CD4-positive, alpha-beta T cell treated with Interleukin-21 for 1 hour (primary cell): ENCODE measurements around the gene IQCF2.
"Not testable (repeated sequence)": the region's sequence is repeated elsewhere in the genome, so short reads cannot be mapped to it uniquely, and the experiment has no call there.

Source experiments
- DNase-seq: peaks from one replicate; pipeline ENCODE4 v3.0.0-alpha.2; 2020

Gene IQCF2

DNA sequence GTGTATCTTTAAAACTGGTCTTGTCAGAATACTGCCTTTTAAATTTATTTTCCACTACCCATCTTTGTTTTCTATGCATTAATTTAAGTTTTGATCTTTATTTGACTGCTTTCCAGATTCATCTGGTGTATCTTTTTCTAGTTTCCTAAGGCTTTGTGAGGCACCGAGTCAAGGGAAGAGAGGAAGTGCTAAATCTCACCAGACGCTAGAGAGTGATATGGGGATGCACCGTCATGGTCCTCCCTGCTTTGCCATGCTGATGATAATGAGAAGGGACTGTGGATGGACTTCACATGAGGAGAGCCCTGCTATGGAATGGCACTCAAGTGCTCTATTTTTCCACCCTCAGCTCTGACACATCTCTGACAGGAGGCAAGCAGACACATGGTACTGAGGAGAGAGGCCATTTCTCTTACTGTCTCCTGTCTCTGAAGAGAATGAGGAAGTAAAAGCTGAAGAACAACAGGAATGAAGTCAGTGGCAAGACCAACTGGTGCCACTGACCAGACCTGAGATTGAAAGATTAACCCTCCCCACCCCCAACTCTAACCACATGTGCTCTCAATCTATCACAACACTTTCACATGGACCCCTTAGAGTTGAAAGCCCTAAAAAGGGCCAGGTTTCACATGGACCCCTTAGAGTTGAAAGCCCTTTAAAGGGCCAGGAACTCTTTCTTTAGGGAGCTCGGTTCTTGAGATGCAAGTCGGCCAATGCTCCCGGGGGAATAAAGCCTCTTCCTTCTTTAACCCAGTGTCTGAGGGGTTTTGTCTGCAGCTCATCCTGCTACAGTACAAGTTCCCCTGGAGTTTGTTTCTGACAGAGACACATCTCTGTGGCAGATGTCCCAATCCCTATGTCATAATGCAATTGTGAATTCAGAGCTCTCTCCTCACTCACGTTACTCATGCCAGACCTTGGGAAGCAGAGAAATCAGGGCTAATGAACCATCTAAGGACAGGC, at the start of gene IQCF2:
Gene IQCF2, plus strand, starts transcription at position 913 of the 963 bp plus-strand sequence. CDS start 52 bp downstream, outside the sequence.
- DNase-seq: no peak

DNA sequence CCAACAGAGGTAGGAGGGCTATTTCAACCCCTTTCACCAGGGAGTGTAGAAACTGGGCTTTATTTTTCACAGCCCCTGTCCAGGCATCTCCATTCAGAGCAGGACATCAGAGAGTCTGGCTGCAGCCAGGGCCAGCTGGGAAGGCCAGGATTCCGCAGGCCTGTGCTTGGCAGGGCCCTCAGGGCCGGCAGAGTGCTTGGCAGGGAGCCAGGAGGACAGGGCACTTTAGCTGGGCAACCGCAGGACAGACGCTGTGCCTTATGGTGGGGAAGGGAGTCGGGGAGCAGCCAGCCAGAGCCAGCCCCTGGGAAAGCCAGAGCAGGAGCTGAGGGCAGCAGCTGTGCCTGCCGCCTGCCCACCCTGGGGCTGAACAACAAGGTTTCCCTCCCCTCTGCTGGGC, 47.9 kb upstream of the IQCF2 start:
- no peak for DNase-seq

DNA sequence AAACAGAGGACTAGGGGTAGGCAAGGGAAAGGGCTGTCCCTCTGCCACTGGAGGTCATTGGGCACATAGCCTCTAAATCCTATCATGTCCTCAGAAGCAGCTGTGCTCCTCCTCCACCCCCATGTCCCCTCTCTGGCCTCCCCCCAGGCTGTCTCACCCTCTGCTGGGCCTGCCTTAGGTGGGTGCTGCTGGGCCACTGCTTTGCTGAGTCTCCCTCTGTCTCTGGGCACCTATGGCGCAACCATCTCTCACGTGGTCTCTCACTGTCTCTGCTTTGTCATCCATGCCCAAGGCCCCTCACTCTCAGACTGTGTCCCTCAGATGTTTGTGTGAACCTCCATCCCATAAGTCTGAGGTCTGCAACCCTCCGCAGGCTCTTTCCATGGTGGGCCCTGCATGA, 47.4 kb upstream of the IQCF2 start:
- DNase-seq: no peak

GRCh38 chr3:51815614-51816013, 45.8 kb upstream of the IQCF2 start:
- DNase-seq: no peak

DNA sequence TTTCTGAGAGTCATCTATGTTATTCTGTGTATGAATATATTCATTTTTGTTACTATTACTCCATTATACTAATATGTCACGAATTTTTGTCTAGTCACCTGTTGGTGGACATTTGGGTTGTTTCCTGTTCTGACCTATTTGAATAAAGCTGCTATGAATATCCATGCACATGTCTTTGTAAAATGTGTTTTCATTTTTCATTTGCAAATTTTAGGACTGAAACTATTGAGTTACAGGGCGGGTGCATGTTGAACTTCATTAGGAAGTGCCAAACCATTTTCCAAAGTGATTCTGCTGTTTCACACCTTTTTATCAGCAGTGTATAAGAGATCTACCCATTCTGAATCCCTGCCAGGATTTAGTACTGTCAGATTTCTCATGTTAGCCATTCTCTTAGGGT, 44.7 kb upstream of the IQCF2 start:
- DNase-seq: no peak

DNA sequence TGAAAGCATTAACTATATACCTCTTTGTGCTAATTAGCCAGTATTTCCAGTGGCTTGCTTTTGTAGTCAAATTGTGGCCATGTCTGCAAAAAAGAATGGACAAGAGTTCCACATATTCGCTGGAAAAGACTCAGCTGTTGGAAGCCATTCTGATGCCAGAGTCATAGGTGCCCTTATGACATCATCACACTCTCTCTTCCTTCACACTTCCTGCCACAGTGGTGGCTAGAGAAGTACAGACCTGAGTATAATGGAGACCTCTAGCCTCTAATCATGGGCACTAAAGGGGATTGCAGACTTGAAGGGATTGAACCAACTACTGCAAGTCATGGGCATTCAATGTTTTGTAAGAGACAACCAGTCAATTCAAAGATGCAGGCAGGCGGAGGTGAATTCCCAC, 44.0 kb upstream of the IQCF2 start:
- DNase-seq: no peak

- DNase-seq: no peak
Measured at GRCh38 chr3:51819151-51819550, 42.3 kb upstream of the IQCF2 start.

GRCh38 chr3:51819709-51820406, 41.6 kb upstream of the IQCF2 start:
- DNase-seq: no peak

DNA sequence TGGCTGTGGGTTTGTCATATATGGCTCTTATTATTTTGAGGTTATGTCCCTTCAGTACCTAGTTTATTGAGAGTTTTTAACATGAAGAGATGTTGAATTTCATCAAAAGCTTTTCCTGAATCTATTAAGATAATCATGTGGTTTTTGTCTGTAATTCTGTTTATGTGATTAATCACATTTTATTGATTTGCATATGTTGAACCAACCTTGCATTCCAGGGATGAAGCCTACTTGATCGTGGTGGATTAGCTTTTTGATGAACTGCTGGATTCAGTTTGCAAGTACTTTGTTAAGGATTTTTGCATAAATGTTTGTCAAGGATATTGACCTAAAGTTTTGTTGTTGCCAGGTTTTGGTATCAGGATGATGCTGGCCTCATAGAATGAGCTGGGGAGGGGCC, 33.1 kb upstream of the IQCF2 start:
- DNase-seq: no peak

- no peak for DNase-seq
Measured at GRCh38 chr3:51830345-51830744, 31.1 kb upstream of the IQCF2 start.

- DNase-seq: no peak
Measured at GRCh38 chr3:51830836-51831385, 30.5 kb upstream of the IQCF2 start.

- DNase-seq: no peak
Measured at GRCh38 chr3:51836606-51837005, 24.8 kb upstream of the IQCF2 start.

DNA sequence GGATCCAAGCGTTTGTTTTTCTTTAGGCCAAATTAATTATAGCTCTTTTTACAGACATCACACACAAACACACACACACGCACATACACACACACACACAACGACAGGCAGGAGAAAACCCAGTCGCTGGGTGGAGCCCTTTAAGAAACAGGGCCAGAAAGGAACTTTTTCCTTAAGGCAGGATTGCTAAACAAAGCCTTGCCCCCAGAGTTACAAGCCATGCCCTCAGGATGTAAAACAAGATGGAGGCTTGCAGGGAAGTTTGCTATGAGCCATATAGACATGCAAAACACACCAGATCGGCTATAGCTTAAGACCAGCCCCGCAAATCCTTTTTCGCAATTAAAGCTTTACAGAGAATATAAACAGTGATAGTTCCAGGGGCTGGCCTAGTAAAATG, 16.3 kb upstream of the IQCF2 start:
- DNase-seq: no peak

- DNase-seq: not testable (repeated sequence)
Measured at GRCh38 chr3:51855411-51855810, 6.0 kb upstream of the IQCF2 start.

DNA sequence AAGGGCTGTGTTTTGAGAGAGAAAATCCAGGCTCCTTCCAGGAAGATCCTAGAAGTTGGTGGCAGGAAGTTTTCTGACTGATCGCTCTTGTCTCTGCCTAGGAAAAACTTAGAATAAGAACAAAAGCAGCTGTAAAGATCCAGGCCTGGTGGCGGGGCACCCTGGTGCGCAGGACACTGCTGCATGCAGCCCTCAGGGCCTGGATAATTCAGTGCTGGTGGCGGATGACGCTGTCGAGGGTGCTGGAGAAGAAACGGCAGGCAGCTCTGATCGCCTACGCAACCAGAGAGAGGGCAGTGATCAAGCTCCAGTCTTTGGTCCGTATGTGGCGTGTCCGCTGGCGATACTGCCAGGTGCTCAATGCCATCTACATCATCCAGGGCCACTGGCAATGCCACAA, 1.5 kb downstream of the IQCF2 start:
- DNase-seq: no peak

- DNase-seq: not testable (repeated sequence)
Measured at GRCh38 chr3:51868896-51869295, 7.5 kb downstream of the IQCF2 start.

- DNase-seq: no peak
Measured at GRCh38 chr3:51869304-51869703, 7.9 kb downstream of the IQCF2 start.

GRCh38 chr3:51873253-51873766, 11.9 kb downstream of the IQCF2 start:
- DNase-seq: no peak

DNA sequence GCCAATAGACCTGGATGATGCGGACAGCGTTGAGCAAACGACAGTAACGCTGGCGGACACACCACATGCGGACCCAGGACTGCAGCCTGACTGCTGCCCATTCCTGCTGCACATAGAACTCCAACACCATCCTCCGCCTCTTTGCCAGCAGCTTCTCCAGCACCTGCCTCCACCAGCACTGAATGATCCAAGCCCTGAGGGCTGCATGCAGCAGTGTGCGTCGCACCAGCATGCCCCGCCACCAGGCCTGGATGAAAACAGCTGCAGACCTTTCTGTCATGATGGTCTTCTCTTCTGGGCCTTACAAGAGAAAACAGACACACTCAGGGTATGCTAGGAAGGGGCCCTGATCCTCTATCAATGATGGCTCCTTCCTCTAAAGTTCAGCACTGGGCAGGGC, 12.5 kb downstream of the IQCF2 start:
- DNase-seq: no peak

- DNase-seq: no peak
Measured at GRCh38 chr3:51874411-51874810, 13.0 kb downstream of the IQCF2 start.

GRCh38 chr3:51874889-51875288, 13.5 kb downstream of the IQCF2 start:
- no peak for DNase-seq

- no peak for DNase-seq
Measured at GRCh38 chr3:51875501-51875900, 14.1 kb downstream of the IQCF2 start, which contains the start of gene IQCF5. IQCF5 (minus strand) TSS chr3:51875601; CDS start chr3:51875531, 70 bp downstream.

DNA sequence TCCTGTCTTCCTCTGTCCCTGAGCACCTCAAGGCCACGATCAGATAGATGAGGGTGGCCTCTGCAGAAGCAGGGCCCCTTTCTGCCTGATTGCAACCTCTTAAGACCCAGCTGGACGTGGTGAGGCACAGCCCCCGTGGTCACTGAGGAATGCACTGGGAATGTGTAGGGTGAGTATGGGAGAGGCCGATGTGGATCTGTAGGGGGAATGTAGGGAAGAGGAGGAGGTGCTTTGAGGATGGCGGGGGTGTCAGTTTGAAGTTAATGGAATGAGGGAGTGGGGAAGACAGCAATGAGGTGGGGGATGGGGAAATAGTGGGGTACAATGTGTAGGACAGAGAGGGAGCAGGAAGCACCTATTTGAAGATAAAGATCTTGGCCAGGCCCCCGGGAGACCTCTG, 14.8 kb downstream of the IQCF2 start:
- DNase-seq: no peak
